HepG2 (cell line): ENCODE results near the gene TOP2A. TPM values are rescaled to one million over a fixed set of nuclear protein-coding genes. Genes with fewer than 3 reads are reported as not detected.

Experiments
- MED13 ChIP-seq: sonication (generic); formaldehyde crosslinking; IDR thresholded peaks from 2 replicates; pipeline ENCODE4 v1.5.0; 2020; ENCODE audit warnings: missing genetic modification reagents
- NRL ChIP-seq: sonication (generic); formaldehyde crosslinking; IDR thresholded peaks from 2 replicates; pipeline ENCODE4 v1.5.0; 2020; ENCODE audit warnings: missing genetic modification reagents, mild to moderate bottlenecking, moderate library complexity, borderline replicate concordance
- ONECUT2 ChIP-seq: sonication (generic); formaldehyde crosslinking; IDR thresholded peaks from 2 replicates; pipeline ENCODE4 v1.4.0; 2020; ENCODE audit warnings: missing genetic modification reagents
- POLR2AphosphoS2 ChIP-seq: IDR thresholded peaks from 2 replicates; pipeline ENCODE4 v1.6.1; 2011; ENCODE audit warnings: low read depth, low read length, improper control_type of control experiment
- RFXAP ChIP-seq: sonication (generic); formaldehyde crosslinking; IDR thresholded peaks from 2 replicates; pipeline ENCODE4 v1.4.0; 2020; ENCODE audit warnings: missing genetic modification reagents, borderline replicate concordance
- ZBTB34 ChIP-seq: sonication (generic); formaldehyde crosslinking; IDR thresholded peaks from 2 replicates; pipeline ENCODE4 v1.8.0; 2022; ENCODE audit warnings: mild to moderate bottlenecking, missing genetic modification reagents
- ZBTB40 ChIP-seq, 2 experiments: fragments of 450-650 bp in 1 of 2; sonication (generic) in 1 of 2; formaldehyde crosslinking in 1 of 2; IDR thresholded peaks; 2 replicates each; pipeline versions ENCODE4 v1.6.1 to v1.8.0; 2016 to 2022; ENCODE audit warnings: antibody characterized with exemption in 1 of 2, mild to moderate bottlenecking in 1 of 2, missing genetic modification reagents in 1 of 2
- ZHX2 ChIP-seq, 2 experiments: sonication (generic) in 1 of 2; formaldehyde crosslinking in 1 of 2; IDR thresholded peaks; 2 replicates each; pipeline versions ENCODE4 v1.6.1 to v1.9.0; 2014 to 2022; ENCODE audit warnings: antibody characterized with exemption in 1 of 2, borderline replicate concordance in 1 of 2, inconsistent platforms in 1 of 2, low read depth in 1 of 2, missing genetic modification reagents in 1 of 2
- ZNF513 ChIP-seq: sonication (generic); formaldehyde crosslinking; conservative IDR thresholded peaks from 2 replicates; pipeline ENCODE4 v1.5.0; 2020; ENCODE audit warnings: missing genetic modification reagents
- ZSCAN9 ChIP-seq: IDR thresholded peaks from 2 replicates; pipeline ENCODE4 v1.6.1; 2016; ENCODE audit warnings: borderline replicate concordance
- polyA plus RNA-seq, 8 experiments: library from polyadenylated mRNA; depleted of rRNA in 3 of 8; stranded (reverse) in 7 of 8; unstranded in 1 of 8; fragments of >200 nt; fragmentation: Illumina TruSeq in 4 of 8; extraction: Trizol in 4 of 8; gene quantifications; 2 replicates each; pipeline versions ENCODE4 v1.2.1 to v1.2.3, GENCODE V29; 2011 to 2016; ENCODE audit warnings: low read depth in 4 of 8, missing spikeins in 1 of 8, mixed read lengths in 1 of 8; ENCODE audit not compliant: insufficient read depth in 1 of 8
- total RNA-seq, 5 experiments: library from RNA; depleted of rRNA; stranded (reverse); fragments of >200 nt; fragmentation: Illumina TruSeq; extraction: Trizol; gene quantifications; 2 replicates each; pipeline ENCODE4 v1.2.3, GENCODE V29; 2016; ENCODE audit warnings: low read depth in 1 of 5

Gene TOP2A
- total and polyA plus RNA-seq, 2 of the 13 experiments (the other 11 are each of a cell fraction or from before 2014, with no cell fraction given) = 108 to 327 TPM

- no peak for TF ChIP-seq ZBTB40 (IDR thresholded peaks at IDR 0.05)
- TF ChIP-seq ZBTB40 (CRISPR knock-in tag; IDR thresholded peaks at IDR 0.05) = peak; percentile 60
- peak; percentile 63; the same call in 1 of the 2 replicates for TF ChIP-seq ZBTB34 (CRISPR knock-in tag)
- TF ChIP-seq ONECUT2 (CRISPR knock-in tag) = no peak
- peak; percentile 90 for TF ChIP-seq ZSCAN9 (CRISPR knock-in tag)
- 0 out of 2 replicates have a peak, but pooled peaks have one; percentile 75 for TF ChIP-seq ZNF513 (CRISPR knock-in tag)
- no peak for TF ChIP-seq POLR2AphosphoS2
- TF ChIP-seq NRL = peak; percentile 49; the same call in 1 of the 2 replicates
- peak; percentile 49; the same call in 1 of the 2 replicates for TF ChIP-seq MED13 (CRISPR knock-in tag)
- TF ChIP-seq ZHX2 (IDR thresholded peaks at IDR 0.05; ENCODE audit: low read depth) = no peak
- TF ChIP-seq ZHX2 (CRISPR knock-in tag; IDR thresholded peaks at IDR 0.05; ENCODE audit: borderline replicate concordance) = peak; percentile 96; the same call in 1 of the 2 replicates
- TF ChIP-seq RFXAP (CRISPR knock-in tag) = peak; percentile 81; the same call in 1 of the 2 replicates
These were observed 55.0 kb downstream of the TOP2A start (continued) for GRCh38 chr17:40362696-40363110.
